Tibial nerve (tissue), 3 donors: ENCODE results near the gene TCF7L1.

ENCODE experiments used
- CTCF ChIP-seq, 5 experiments: fragments of 200-600 bp in 3 of 5; fragments of 450-650 bp in 2 of 5; sonication (generic) in 3 of 5; IDR thresholded peaks; one replicate each; pipeline ENCODE4 v1.5.1; 2016 to 2019; ENCODE audit warnings: antibody characterized with exemption in 5 of 5, mild to moderate bottlenecking in 3 of 5, moderate library complexity in 2 of 5
- POLR2A ChIP-seq, 2 donors: fragments of 450-650 bp; IDR thresholded peaks; one replicate each; pipeline ENCODE4 v1.6.1; 2017; ENCODE audit warnings: antibody characterized with exemption in 2 of 2, mild to moderate bottlenecking in 2 of 2, moderate library complexity in 2 of 2

- TF ChIP-seq POLR2A (IDR thresholded peaks at IDR 0.05): no peak
- TF ChIP-seq CTCF (IDR thresholded peaks at IDR 0.05): no peak
These were observed 148.4 kb downstream of the TCF7L1 start for GRCh38 chr2:85281553-85281952.
